CD4-positive, alpha-beta memory T cell (primary cell): ENCODE data around the gene OR5W2. TPM values are rescaled to one million over a fixed set of nuclear protein-coding genes. Genes with fewer than 3 reads are reported as not detected.

ENCODE experiments used
- CTCF ChIA-PET: fragments of 350-600 bp; sonication (Branson Sonifier 250); formaldehyde crosslinking; loops from one replicate; lab custom pipeline; 2021; ENCODE audit warnings: inconsistent platforms; ENCODE audit not compliant: partially characterized antibody; lab: Charles Lee
- POLR2A ChIA-PET: fragments of 350-600 bp; sonication (Branson Sonifier 250); formaldehyde crosslinking; loops from one replicate; lab custom pipeline; 2021; ENCODE audit not compliant: partially characterized antibody; lab: Charles Lee
- DNase-seq, 5 donors: peaks; one replicate each; pipeline versions ENCODE4 v3.0.0 to v3.0.0-alpha.2; 2020 to 2022; ENCODE audit warnings: mixed read lengths in 1 of 5
- H3K27ac ChIP-seq: one replicate; pipeline ENCODE4 v1.7.0; 2013; ENCODE audit warnings: low read depth, low read length
- H3K27me3 ChIP-seq: 2 replicates; pipeline ENCODE4 v1.7.0; 2013; ENCODE audit warnings: mild to moderate bottlenecking, low read length, moderate library complexity; ENCODE audit not compliant: insufficient read depth
- H3K36me3 ChIP-seq: 2 replicates; pipeline ENCODE4 v1.7.0; 2013; ENCODE audit warnings: mild to moderate bottlenecking, low read length, moderate library complexity; ENCODE audit not compliant: insufficient read depth
- H3K4me1 ChIP-seq: 2 replicates; pipeline ENCODE4 v1.7.0; 2013; ENCODE audit warnings: mild to moderate bottlenecking, low read length, moderate library complexity; ENCODE audit not compliant: insufficient read depth
- H3K4me3 ChIP-seq, 2 donors: one replicate each; pipeline ENCODE4 v1.7.0; 2013; ENCODE audit warnings: low read length in 2 of 2, mild to moderate bottlenecking in 1 of 2
- H3K9me3 ChIP-seq, 2 donors: one replicate each; pipeline ENCODE4 v1.7.0; 2013; ENCODE audit warnings: low read length in 2 of 2, control low read depth in 1 of 2; ENCODE audit not compliant: control insufficient read depth in 1 of 2
- H3K27ac Mint-ChIP-seq, 7 donors: one replicate each; pipeline ENCODE4 v1.8.0; 2020 to 2021; ENCODE audit warnings: mixed read lengths in 7 of 7, mild to moderate bottlenecking in 6 of 7, inconsistent platforms in 3 of 7, moderate library complexity in 3 of 7
- H3K27me3 Mint-ChIP-seq, 2 donors: one replicate each; pipeline ENCODE4 v1.8.0; 2020 to 2021; ENCODE audit warnings: mixed read lengths in 2 of 2
- H3K36me3 Mint-ChIP-seq, 2 donors: one replicate each; pipeline ENCODE4 v1.8.0; 2020 to 2021; ENCODE audit warnings: mixed read lengths in 2 of 2, inconsistent platforms in 1 of 2, mild to moderate bottlenecking in 1 of 2
- H3K4me1 Mint-ChIP-seq, 4 donors: one replicate each; pipeline ENCODE4 v1.8.0; 2020 to 2021; ENCODE audit warnings: mixed read lengths in 4 of 4, mild to moderate bottlenecking in 1 of 4
- H3K4me3 Mint-ChIP-seq, 8 donors: one replicate each; pipeline ENCODE4 v1.8.0; 2020 to 2021; ENCODE audit warnings: mixed read lengths in 8 of 8, mild to moderate bottlenecking in 7 of 8, moderate library complexity in 6 of 8, inconsistent platforms in 3 of 8
- H3K9me3 Mint-ChIP-seq, 8 donors: one replicate each; pipeline ENCODE4 v1.8.0; 2020 to 2021; ENCODE audit warnings: mixed read lengths in 8 of 8, mild to moderate bottlenecking in 5 of 8, inconsistent platforms in 3 of 8, moderate library complexity in 1 of 8
- intact Hi-C: fragments of 100-400 bp; cut with micrococcal nuclease; formaldehyde crosslinking; loops from one replicate; pipeline ENCODE4 v1.15.1; 2023
- polyA plus RNA-seq, 2 donors: library from polyadenylated mRNA; unstranded; fragments of 300-500 nt; fragmentation: Illumina TruSeq; gene quantifications; one replicate each; pipeline ENCODE4 v1.2.3, GENCODE V29; 2021
- total RNA-seq, 2 experiments: library from RNA; stranded (reverse); gene quantifications; one replicate each; pipeline ENCODE4 v1.2.3, GENCODE V29; 2021

The OR5W2 gene
- total RNA-seq = not detected
- not detected for polyA plus RNA-seq

- no peak within 1 kb of the TSS for H3K27ac Mint-ChIP-seq
- peaks cover 2 to 24% (median 10%) of the 10 kb centered on the region in 8 donors for H3K9me3 Mint-ChIP-seq
- Histone ChIP-seq H3K4me3 (no peak within 1 kb of the TSS), H3K36me3 (no peaks in the 10 kb centered on the region), H3K4me1 (no peaks in the 10 kb centered on the region), H3K9me3 (no peaks in the 10 kb centered on the region), H3K27me3 (no peaks in the 10 kb centered on the region), H3K27ac (no peak within 1 kb of the TSS)
- H3K36me3 Mint-ChIP-seq = no peaks in the 10 kb centered on the region
- no peak for DNase-seq
- no peak within 1 kb of the TSS for H3K4me3 Mint-ChIP-seq
- no peaks in the 10 kb centered on the region for H3K27me3 Mint-ChIP-seq
- intact Hi-C loops = no loop called here
- H3K4me1 Mint-ChIP-seq = no peaks in the 10 kb centered on the region
- ChIA-PET POLR2A (no interaction called here), CTCF (no interaction called here)
These were observed at the start of gene OR5W2 for GRCh38 chr11:55914482-55914881. OR5W2 (minus strand) TSS chr11:55914582; CDS start chr11:55914582, 0 bp downstream.

DNA sequence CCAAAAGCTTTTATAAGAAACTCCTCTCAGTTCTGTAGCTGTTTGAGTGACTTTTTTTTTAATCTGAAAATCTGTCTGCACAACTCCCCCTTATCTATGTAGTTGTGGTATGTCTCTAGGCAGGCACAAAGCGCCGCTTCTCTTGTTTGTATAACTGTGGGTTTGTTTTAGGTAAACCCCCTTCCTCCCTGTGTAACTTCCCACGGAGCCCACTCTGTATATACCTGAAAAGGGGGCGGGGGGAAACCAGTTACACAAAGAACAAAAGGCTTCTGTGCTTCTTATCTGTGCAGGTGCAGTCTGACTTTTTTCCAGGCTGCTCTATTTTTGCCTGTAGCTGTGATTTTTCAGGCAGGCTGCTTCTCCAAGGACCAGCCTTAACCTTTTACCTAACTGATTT, 42.1 kb upstream of the OR5W2 start:
- Mint-ChIP-seq H3K4me1 (no peaks in the 10 kb centered on the region), H3K27ac (no peak overlapping the region), H3K4me3 (no peak overlapping the region), H3K36me3 (no peaks in the 10 kb centered on the region), H3K9me3 (peaks cover 2 to 14% (median 4%) of the 10 kb centered on the region in 8 donors), H3K27me3 (no peaks in the 10 kb centered on the region)
- intact Hi-C loops = no loop called here
- ChIA-PET CTCF (no interaction called here), POLR2A (no interaction called here)
- H3K27ac ChIP-seq = no peak overlapping the region
- no peaks in the 10 kb centered on the region for H3K4me1 ChIP-seq
- H3K27me3 ChIP-seq = no peaks in the 10 kb centered on the region
- no peaks in the 10 kb centered on the region for H3K9me3 ChIP-seq
- no peak for DNase-seq
- H3K36me3 ChIP-seq = no peaks in the 10 kb centered on the region
- H3K4me3 ChIP-seq = no peak overlapping the region

GRCh38 chr11:55949330-55949729, 34.9 kb upstream of the OR5W2 start:
- H3K27me3 ChIP-seq = no peaks in the 10 kb centered on the region
- CTCF ChIA-PET = no interaction called here

DNA sequence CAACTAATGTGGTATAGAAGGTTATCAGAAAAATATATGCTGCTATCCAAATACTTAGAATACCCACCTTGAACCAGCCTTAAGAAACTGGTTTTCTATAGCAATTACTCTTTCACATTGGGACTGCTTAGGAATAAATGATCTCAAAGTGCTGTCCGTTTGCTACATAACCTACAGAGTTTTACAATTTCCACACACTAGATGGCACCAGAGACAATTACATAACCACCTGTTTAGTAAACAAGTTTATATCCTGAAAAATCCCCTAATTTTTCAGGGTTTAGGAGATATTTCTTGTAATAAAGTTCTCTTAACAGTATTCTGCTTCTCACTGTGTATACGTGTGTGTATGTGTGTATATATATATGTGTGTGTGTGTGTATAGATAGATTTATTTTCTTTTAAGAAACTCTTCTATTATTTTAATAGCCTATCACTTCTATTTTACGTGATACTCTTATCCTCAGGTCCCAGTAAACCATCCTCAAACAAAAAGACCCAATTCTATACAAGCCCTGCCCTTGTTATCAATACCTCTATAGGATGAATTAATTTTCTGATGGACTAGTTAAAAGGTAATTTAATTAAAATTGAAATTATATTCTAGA, 28.5 kb upstream of the OR5W2 start:
- no peaks in the 10 kb centered on the region for H3K9me3 ChIP-seq
- Mint-ChIP-seq H3K9me3 (peaks cover 0 to 6% (median 2%) of the 10 kb centered on the region in 8 donors), H3K27ac (no peak overlapping the region), H3K36me3 (no peaks in the 10 kb centered on the region), H3K27me3 (no peaks in the 10 kb centered on the region), H3K4me3 (no peak overlapping the region), H3K4me1 (no peaks in the 10 kb centered on the region)
- no peaks in the 10 kb centered on the region for H3K27me3 ChIP-seq
- no peak for DNase-seq
- H3K4me3 ChIP-seq = no peak overlapping the region
- ChIA-PET POLR2A (no interaction called here), CTCF (interaction anchor here (0.7 kb wide), 1 partner anchor 843 kb away, joined by 3 read pairs; no protein-coding TSS in a partner anchor)
- H3K36me3 ChIP-seq = no peaks in the 10 kb centered on the region
- H3K4me1 ChIP-seq = no peaks in the 10 kb centered on the region
- H3K27ac ChIP-seq = no peak overlapping the region
- intact Hi-C loops = no loop called here

More at GRCh38 chr11:55949330-55949729, 34.9 kb upstream of the OR5W2 start:
- intact Hi-C loops = no loop called here
- Histone ChIP-seq H3K4me3 (no peak overlapping the region), H3K36me3 (no peaks in the 10 kb centered on the region), H3K9me3 (no peaks in the 10 kb centered on the region), H3K4me1 (no peaks in the 10 kb centered on the region), H3K27ac (no peak overlapping the region)
- no peak for DNase-seq
- Mint-ChIP-seq H3K9me3 (peaks cover 2 to 22% (median 12%) of the 10 kb centered on the region in 8 donors), H3K27ac (no peak overlapping the region), H3K27me3 (no peaks in the 10 kb centered on the region), H3K36me3 (no peaks in the 10 kb centered on the region), H3K4me3 (no peak overlapping the region), H3K4me1 (no peaks in the 10 kb centered on the region)
- POLR2A ChIA-PET = no interaction called here

DNA sequence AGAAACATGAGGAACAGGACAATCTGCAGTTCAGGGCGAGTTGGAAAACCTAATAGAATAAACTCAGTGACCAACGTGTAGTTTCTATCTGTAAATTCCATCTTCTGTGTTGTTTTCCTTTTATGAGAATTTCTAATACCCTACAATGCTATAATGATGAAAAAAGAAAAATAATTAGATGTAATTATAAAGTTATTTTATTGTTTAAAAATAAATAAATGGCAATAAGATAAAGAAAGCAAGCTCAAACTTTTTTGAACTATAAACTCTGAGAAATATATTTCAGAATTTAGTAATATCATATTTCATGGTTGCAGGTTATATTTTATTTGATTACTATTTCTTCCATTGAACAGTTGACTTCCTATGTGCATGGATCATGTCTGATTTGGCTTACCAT, 21.9 kb upstream of the OR5W2 start, which contains the start of gene OR5I1:
TSS of gene OR5I1 (minus strand) at position 101 of the 400 bp plus-strand sequence. CDS start at position 101, 0 bp downstream.
- ChIA-PET POLR2A (no interaction called here), CTCF (no interaction called here)
- Histone ChIP-seq H3K9me3 (no peaks in the 10 kb centered on the region), H3K27ac (no peak within 1 kb of the TSS), H3K27me3 (no peaks in the 10 kb centered on the region), H3K4me3 (no peak within 1 kb of the TSS), H3K4me1 (no peaks in the 10 kb centered on the region), H3K36me3 (no peaks in the 10 kb centered on the region)
- no peak within 1 kb of the TSS for H3K27ac Mint-ChIP-seq
- H3K4me3 Mint-ChIP-seq = no peak within 1 kb of the TSS
- intact Hi-C loops = no loop called here
- no peaks in the 10 kb centered on the region for H3K4me1 Mint-ChIP-seq
- no peaks in the 10 kb centered on the region for H3K36me3 Mint-ChIP-seq
- DNase-seq = no peak
- H3K9me3 Mint-ChIP-seq = peaks cover 3 to 12% (median 5%) of the 10 kb centered on the region in 8 donors
- no peaks in the 10 kb centered on the region for H3K27me3 Mint-ChIP-seq

DNA sequence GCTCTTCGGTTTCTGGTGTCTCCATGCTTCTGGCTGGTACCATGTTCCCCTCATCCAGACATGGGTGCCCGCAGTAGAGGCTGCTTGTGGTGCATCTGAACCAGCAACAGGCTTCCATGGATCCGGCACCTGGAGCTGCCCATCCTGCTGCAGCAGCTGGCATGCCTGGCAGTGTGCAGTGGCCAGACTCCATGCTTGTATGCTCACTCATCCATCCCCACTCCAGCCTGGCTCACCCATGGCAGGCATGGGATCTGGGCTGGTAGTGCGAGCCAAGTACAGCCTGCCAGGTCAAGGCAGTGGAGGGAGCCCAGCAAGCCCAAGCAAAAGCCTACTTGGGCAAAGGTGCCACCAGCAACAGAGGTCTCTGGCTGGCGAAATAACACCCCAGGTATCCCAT, 6.2 kb upstream of the OR5W2 start:
- no peak overlapping the region for H3K4me3 Mint-ChIP-seq
- peaks cover 0 to 24% (median 8%) of the 10 kb centered on the region in 8 donors for H3K9me3 Mint-ChIP-seq

GRCh38 chr11:55902308-55902707, 12.1 kb downstream of the OR5W2 start:
- Histone ChIP-seq H3K4me1 (no peaks in the 10 kb centered on the region), H3K9me3 (no peaks in the 10 kb centered on the region), H3K36me3 (no peaks in the 10 kb centered on the region), H3K27me3 (no peaks in the 10 kb centered on the region), H3K27ac (no peak overlapping the region), H3K4me3 (no peak overlapping the region)
- H3K4me1 Mint-ChIP-seq = no peaks in the 10 kb centered on the region
- CTCF ChIA-PET = no interaction called here
- no peaks in the 10 kb centered on the region for H3K36me3 Mint-ChIP-seq
- intact Hi-C loops = no loop called here
- DNase-seq = no peak
- no peak overlapping the region for H3K4me3 Mint-ChIP-seq
- H3K27me3 Mint-ChIP-seq = no peaks in the 10 kb centered on the region
- H3K27ac Mint-ChIP-seq = no peak overlapping the region
- POLR2A ChIA-PET = no interaction called here
- peaks cover 0 to 19% (median 7%) of the 10 kb centered on the region in 8 donors for H3K9me3 Mint-ChIP-seq

More for the DNA sequence above, 6.2 kb upstream of the OR5W2 start:
- Histone ChIP-seq H3K27me3 (no peaks in the 10 kb centered on the region), H3K4me3 (no peak overlapping the region), H3K4me1 (no peaks in the 10 kb centered on the region), H3K9me3 (no peaks in the 10 kb centered on the region), H3K27ac (no peak overlapping the region), H3K36me3 (no peaks in the 10 kb centered on the region)
- H3K4me1 Mint-ChIP-seq = no peaks in the 10 kb centered on the region
- no peaks in the 10 kb centered on the region for H3K27me3 Mint-ChIP-seq
- CTCF ChIA-PET = no interaction called here
- DNase-seq = no peak
- H3K27ac Mint-ChIP-seq = no peak overlapping the region
- POLR2A ChIA-PET = no interaction called here
- no peaks in the 10 kb centered on the region for H3K36me3 Mint-ChIP-seq
- intact Hi-C loops = no loop called here
